ENCODE results near the gene PTPRQ. TPM values are rescaled to one million over a fixed set of nuclear protein-coding genes. Genes with fewer than 3 reads are reported as not detected.
A peak's percentile ranks its signal among the peaks of the same experiment; 100 is the strongest.

The PTPRQ gene
- total and polyA plus RNA-seq, 2 experiments from 2014 or later: 0.11 to 0.18 TPM

- Histone ChIP-seq H3K9me3 (ENCODE audit: low read depth) (no peaks in the 10 kb centered on the region), H2AFZ (no peak overlapping the region), H3K9ac (no peak overlapping the region), H3K4me2 (ENCODE audit: unreplicated experiment) (no peak overlapping the region), H3K79me2 (ENCODE audit: insufficient read depth) (no peaks in the 10 kb centered on the region), H3K4me3 (no peak overlapping the region), H3F3A (ENCODE audit: insufficient read depth) (no peaks in the 10 kb centered on the region), H3K9me2 (ENCODE audit: insufficient read depth) (no peaks in the 10 kb centered on the region), H3K4me1 (ENCODE audit: insufficient read depth) (no peaks in the 10 kb centered on the region), H3K27me3 (replicated peaks; ENCODE audit: insufficient read depth) (no peaks in the 10 kb centered on the region), H3K27ac (no peak overlapping the region), H4K20me1 (ENCODE audit: insufficient read depth) (no peaks in the 10 kb centered on the region), H3K36me3 (ENCODE audit: low read depth) (no peaks in the 10 kb centered on the region)
- no peak for TF ChIP-seq EZH2 (IDR thresholded peaks at IDR 0.05; ENCODE audit: insufficient read depth, poor library complexity, severe bottlenecking)
- TF ChIP-seq EZH2phosphoT487 (IDR thresholded peaks at IDR 0.05; ENCODE audit: insufficient read depth, low read depth): no peak
- 71 to 81% methylated on average over 1 of the region's 1 CpG for WGBS, 2 experiments (ENCODE audit: low coverage in 1 of 2, low lambda C conversion rate in 2 of 2, missing lambda C conversion rate in 2 of 2)
- in situ Hi-C loops (cut with MboI): no loop called here
- no peak for DNase-seq
Observed at GRCh38 chr12:80676856-80677255, 232.8 kb downstream of the PTPRQ start.

GRCh38 chr12:80677994-80678393 is 234.0 kb downstream of the PTPRQ start:
- no peaks in the 10 kb centered on the region for H3F3A ChIP-seq (ENCODE audit: insufficient read depth)
- no peaks in the 10 kb centered on the region for H3K27me3 ChIP-seq (replicated peaks; ENCODE audit: insufficient read depth)
- H4K20me1 ChIP-seq (ENCODE audit: insufficient read depth): no peaks in the 10 kb centered on the region
- no peak overlapping the region for H3K9ac ChIP-seq
- H3K4me2 ChIP-seq (ENCODE audit: unreplicated experiment): no peak overlapping the region
- no peak overlapping the region for H3K27ac ChIP-seq
- H3K4me3 ChIP-seq: no peak overlapping the region
- no peaks in the 10 kb centered on the region for H3K79me2 ChIP-seq (ENCODE audit: insufficient read depth)
- WGBS, 2 experiments (ENCODE audit: low coverage in 1 of 2, low lambda C conversion rate in 2 of 2, missing lambda C conversion rate in 2 of 2): 95 to 100% methylated on average over 1 of the region's 1 CpG
- H3K36me3 ChIP-seq (ENCODE audit: low read depth): no peaks in the 10 kb centered on the region
- H3K9me2 ChIP-seq (ENCODE audit: insufficient read depth): no peaks in the 10 kb centered on the region
- DNase-seq: no peak
- no peak overlapping the region for H2AFZ ChIP-seq
- H3K9me3 ChIP-seq (ENCODE audit: low read depth): no peaks in the 10 kb centered on the region
- in situ Hi-C loops (cut with MboI): no loop called here
- no peak for TF ChIP-seq EZH2phosphoT487 (IDR thresholded peaks at IDR 0.05; ENCODE audit: insufficient read depth, low read depth)
- no peak for TF ChIP-seq EZH2 (IDR thresholded peaks at IDR 0.05; ENCODE audit: insufficient read depth, poor library complexity, severe bottlenecking)
- no peaks in the 10 kb centered on the region for H3K4me1 ChIP-seq (ENCODE audit: insufficient read depth)

- H3K27ac ChIP-seq: no peak overlapping the region
- in situ Hi-C loops (cut with MboI): no loop called here
- H3K79me2 ChIP-seq (ENCODE audit: insufficient read depth): no peaks in the 10 kb centered on the region
- H3K4me3 ChIP-seq: no peak overlapping the region
- no peaks in the 10 kb centered on the region for H3K36me3 ChIP-seq (ENCODE audit: low read depth)
- H3K4me1 ChIP-seq (ENCODE audit: insufficient read depth): no peaks in the 10 kb centered on the region
- no peaks in the 10 kb centered on the region for H3K9me3 ChIP-seq (ENCODE audit: low read depth)
- no peak overlapping the region for H2AFZ ChIP-seq
- no peak for DNase-seq
- TF ChIP-seq EZH2phosphoT487 (IDR thresholded peaks at IDR 0.05; ENCODE audit: insufficient read depth, low read depth): no peak
- no peak for TF ChIP-seq EZH2 (IDR thresholded peaks at IDR 0.05; ENCODE audit: insufficient read depth, poor library complexity, severe bottlenecking)
- H3K27me3 ChIP-seq (replicated peaks; ENCODE audit: insufficient read depth): no peaks in the 10 kb centered on the region
- H3K9me2 ChIP-seq (ENCODE audit: insufficient read depth): no peaks in the 10 kb centered on the region
- no peaks in the 10 kb centered on the region for H4K20me1 ChIP-seq (ENCODE audit: insufficient read depth)
- H3F3A ChIP-seq (ENCODE audit: insufficient read depth): no peaks in the 10 kb centered on the region
- H3K4me2 ChIP-seq (ENCODE audit: unreplicated experiment): no peak overlapping the region
- H3K9ac ChIP-seq: no peak overlapping the region
- WGBS, 2 experiments (ENCODE audit: low coverage in 1 of 2, low lambda C conversion rate in 2 of 2, missing lambda C conversion rate in 2 of 2): 96 to 97% methylated on average over 3 of the region's 3 CpGs
Observed at GRCh38 chr12:80679346-80680131, 235.5 kb downstream of the PTPRQ start.

GRCh38 chr12:80681287-80681686 is 237.3 kb downstream of the PTPRQ start:
- Histone ChIP-seq H3K9ac (no peak overlapping the region), H3F3A (ENCODE audit: insufficient read depth) (no peaks in the 10 kb centered on the region), H3K4me1 (ENCODE audit: insufficient read depth) (no peaks in the 10 kb centered on the region), H3K4me3 (no peak overlapping the region), H3K9me3 (ENCODE audit: low read depth) (no peaks in the 10 kb centered on the region), H2AFZ (peak overlapping the region; percentile 6; the same call in 1 of the 2 replicates), H3K27me3 (replicated peaks; ENCODE audit: insufficient read depth) (no peaks in the 10 kb centered on the region), H3K36me3 (ENCODE audit: low read depth) (no peaks in the 10 kb centered on the region), H3K9me2 (ENCODE audit: insufficient read depth) (no peaks in the 10 kb centered on the region), H3K27ac (no peak overlapping the region), H4K20me1 (ENCODE audit: insufficient read depth) (no peaks in the 10 kb centered on the region), H3K79me2 (ENCODE audit: insufficient read depth) (no peaks in the 10 kb centered on the region), H3K4me2 (ENCODE audit: unreplicated experiment) (no peak overlapping the region)
- DNase-seq: no peak
- in situ Hi-C loops (cut with MboI): no loop called here
- 26 to 27% methylated on average over 2 of the region's 2 CpGs for WGBS, 2 experiments (ENCODE audit: low coverage in 1 of 2, low lambda C conversion rate in 2 of 2, missing lambda C conversion rate in 2 of 2)
- TF ChIP-seq EZH2phosphoT487 (IDR thresholded peaks at IDR 0.05; ENCODE audit: insufficient read depth, low read depth) (no peak), EZH2 (IDR thresholded peaks at IDR 0.05; ENCODE audit: insufficient read depth, poor library complexity, severe bottlenecking) (no peak)

Data from GM23248 (cell line).